Activated CD8-positive, alpha-beta memory T cell treated with anti-CD3 and anti-CD28 coated beads, Interleukin-2, amount 50 U/mL, for 1 hour (primary cell): ENCODE data around the gene AFAP1.

Experiments used
- DNase-seq: peaks from one replicate; pipeline ENCODE4 v3.0.0-alpha.2; 2020; ENCODE audit errors: extremely low read depth

The AFAP1 gene

GRCh38 chr4:7739077-7739917 is 200.4 kb downstream of the AFAP1 start:
- no peak for DNase-seq

- DNase-seq = no peak
These were observed 201.1 kb downstream of the AFAP1 start for GRCh38 chr4:7738458-7739076.

DNA sequence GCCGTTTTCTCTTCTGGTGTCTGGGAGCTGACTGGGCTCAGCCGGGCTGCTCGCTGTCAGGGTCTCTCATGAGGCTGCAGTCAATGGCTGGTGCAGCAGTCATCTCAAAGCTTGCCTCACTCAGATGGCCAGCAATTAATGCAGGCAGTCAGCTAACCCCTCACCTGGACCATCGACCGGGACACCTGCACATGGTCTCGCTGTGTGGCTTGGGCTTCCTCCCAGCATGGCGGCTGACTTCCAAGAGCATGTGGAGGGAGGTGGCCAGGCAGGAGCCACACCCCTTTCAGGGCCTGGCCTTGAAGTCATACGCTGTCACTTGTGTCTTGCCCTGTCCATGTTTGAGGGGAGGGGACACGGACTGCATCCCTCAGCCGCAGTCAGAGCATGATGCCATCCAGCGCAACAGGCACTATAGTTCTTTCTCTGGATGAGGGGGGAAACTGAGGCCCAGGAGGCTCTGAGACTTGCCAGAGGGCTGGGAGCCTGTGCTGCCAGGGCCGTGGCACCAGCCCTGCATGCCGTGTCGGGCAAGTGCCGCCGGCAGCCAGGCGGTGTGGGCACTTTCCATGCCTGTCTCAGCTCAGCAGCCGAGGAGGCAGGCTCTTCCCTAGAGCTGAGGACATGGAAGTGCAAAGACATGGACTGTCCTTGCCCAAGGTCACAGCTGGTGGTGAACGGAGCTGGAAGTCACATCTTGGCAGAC is 201.8 kb downstream of the AFAP1 start:
- DNase-seq = no peak

GRCh38 chr4:7737268-7737645 is 202.4 kb downstream of the AFAP1 start:
- DNase-seq = no peak

DNA sequence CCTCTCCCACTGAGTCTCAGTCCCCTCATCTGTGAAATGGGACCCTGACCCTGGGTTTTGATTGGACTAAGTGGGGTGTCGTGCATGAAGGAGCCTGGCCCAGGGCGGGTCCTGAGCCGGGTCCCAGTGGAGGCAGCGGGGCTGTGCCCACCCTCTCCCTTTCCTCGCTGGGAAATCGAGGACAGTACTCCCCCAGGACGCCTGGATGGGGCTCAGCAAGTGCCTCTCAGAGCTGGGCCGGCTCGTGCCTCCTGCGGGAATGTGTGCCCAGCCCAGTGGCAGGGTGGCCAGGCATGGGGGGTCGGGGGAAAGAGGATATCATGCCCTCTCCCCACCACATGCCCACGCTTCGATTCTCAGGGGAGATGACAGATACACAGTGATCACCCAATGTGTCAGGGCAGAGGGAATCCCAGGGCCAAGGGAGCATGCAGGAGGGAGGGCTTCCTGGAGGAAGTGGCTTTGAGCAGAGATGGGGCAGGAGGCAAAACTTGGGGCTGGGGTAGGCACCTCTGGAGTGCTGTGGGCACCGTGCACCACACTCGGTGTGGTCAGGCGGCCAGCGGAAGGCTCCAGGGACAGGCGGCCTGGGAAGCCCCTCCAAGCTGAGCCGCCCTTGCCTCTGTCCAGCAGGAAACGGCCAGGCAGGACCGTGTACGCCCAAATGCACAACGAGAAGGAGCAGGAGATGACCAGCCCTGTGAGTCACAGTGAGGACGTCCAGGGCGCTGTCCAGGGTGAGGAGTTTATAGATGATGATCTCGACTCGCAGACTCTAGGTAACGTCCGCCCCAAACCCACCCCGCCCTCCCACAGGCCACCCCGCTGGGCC is 203.0 kb downstream of the AFAP1 start:
- no peak for DNase-seq

DNA sequence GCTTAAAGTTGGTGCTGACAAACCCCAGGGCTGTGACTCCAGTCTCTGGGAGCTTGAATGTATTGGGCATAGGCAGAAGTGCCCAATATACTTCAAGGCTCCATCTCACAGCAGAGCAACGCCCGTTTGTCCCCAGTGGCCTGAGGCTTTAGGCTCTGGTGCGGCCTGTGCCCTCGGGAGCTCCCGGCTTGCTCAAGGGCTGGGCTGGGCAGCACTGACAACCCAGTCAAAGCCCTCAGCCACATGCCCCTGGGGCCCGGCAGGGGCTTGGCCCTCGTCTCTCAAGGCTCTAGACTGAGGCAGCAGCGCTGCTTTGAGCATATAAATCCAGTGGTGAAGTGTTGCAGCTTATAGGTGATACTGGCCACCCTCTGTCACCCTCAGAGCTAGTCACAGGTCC is 203.7 kb downstream of the AFAP1 start:
- DNase-seq = no peak

DNA sequence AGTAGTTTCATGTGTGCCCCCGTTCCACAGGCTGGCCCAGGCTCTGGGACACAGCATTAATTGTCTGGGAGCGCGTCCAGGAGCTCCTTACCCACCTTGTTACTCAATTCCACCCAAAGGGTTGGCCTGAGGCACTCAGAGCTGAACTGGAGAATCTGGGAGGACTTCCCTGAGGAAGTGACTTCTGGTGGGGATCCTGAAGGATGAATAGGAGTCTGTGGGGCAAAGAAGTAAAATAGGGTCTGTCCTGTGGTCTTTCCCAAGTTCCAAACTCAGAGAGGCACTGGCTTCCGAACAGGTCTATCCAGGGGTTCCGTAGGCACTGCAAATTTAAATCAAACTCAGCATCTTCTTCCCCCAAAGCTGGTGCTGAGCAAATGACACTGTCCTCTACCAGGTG is 204.3 kb downstream of the AFAP1 start:
- DNase-seq = no peak

- no peak for DNase-seq
These were observed 204.9 kb downstream of the AFAP1 start for GRCh38 chr4:7734651-7735260.

- no peak for DNase-seq
These were observed 205.6 kb downstream of the AFAP1 start for GRCh38 chr4:7733801-7734650.

DNA sequence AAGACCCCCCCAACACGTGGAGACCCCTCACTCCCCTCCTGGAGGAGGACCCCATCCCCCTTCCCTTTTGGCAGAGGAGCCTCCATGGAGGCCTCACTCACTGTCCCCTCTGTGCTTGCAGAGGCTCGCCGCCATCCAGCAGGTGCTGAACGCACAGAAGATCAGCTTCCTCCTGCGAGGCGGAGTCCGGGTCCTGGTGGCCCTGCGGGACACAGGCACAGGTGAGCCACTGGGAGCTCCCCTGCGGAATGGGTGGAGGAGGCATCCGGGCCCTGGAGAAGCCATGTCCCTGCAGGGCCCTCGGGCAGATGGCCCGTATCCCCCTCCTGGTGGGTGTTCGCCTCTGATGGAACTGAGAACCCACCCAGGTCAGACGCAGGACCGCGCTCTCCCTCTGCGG is 206.5 kb downstream of the AFAP1 start:
- DNase-seq = no peak

GRCh38 chr4:7732263-7732662 is 207.4 kb downstream of the AFAP1 start:
- no peak for DNase-seq

- DNase-seq = no peak
These were observed 208.2 kb downstream of the AFAP1 start for GRCh38 chr4:7731437-7731836.

DNA sequence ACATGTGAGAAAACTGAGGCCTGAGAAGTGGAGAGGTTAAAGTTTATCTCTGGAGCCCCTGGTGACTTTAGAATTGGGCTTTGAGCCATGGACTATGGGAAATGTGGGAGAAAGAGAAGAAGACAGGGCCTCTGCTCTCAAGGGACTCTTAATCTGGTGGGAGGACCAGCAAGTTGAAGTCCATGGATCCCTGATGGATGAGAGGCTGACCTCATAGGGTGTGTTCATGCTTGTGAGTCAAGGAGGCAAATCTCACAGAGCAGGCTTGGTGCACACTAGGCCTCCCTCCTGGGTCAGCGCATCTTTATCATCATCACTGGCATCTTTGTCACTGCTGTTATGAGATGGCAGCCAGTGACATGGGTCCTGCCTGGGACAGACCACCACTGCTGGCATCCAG is 211.9 kb downstream of the AFAP1 start:
- no peak for DNase-seq

DNA sequence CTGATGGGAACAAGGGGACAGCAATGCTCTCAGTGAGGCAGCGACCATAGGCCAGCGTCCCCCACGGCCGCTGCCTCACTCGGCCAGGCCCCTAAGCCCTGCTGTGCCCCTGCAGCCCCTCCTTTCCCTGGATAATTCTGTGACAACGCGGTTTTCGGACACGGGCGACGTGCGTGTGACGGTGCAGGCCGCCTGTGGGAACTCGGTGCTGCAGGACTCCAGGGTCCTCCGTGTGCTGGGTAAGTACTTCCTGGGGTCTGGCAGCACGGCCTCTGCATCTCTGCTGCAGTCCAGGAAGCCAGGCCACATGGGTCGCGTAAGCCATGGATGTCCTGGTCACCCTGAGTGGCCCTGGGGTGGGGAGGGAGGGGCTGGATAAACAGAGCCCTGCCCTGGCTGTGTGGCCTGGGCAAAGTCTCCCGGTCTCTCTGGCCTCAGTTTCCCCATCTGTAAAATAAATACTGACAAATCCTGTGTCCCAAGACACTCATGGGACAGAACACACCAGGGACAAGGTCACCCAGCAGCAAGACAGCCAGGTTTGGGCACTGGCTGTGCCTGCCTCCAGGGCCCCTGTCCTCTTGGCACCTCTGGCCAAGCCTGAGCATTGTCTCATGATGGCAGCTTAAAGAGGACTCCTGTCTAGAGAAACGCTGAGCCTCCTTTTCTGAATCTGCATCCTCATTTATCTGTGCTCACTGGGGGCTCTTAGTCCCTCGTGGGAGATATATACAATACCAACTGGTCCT is 212.8 kb downstream of the AFAP1 start:
- DNase-seq = no peak

GRCh38 chr4:7725951-7726350 is 213.7 kb downstream of the AFAP1 start:
- DNase-seq = no peak

DNA sequence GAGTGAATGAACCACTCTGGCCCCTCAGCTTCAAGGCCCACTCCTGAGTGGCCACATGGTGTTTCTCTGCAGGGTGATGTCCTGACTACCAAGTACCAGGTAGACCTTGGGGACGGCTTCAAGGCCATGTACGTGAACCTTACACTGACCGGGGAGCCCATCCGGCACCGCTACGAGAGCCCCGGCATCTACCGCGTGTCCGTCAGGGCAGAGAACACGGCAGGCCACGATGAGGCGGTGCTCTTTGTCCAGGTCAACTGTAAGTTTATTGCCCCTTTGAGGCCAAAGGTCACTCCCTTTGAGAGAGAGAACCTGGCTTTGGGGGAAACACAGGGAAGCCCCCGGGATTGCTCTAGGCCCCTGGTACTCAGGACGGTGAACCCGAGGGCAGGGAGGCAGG is 216.0 kb downstream of the AFAP1 start:
- no peak for DNase-seq

- no peak for DNase-seq
These were observed 216.8 kb downstream of the AFAP1 start for GRCh38 chr4:7722766-7723387.

GRCh38 chr4:7721984-7722551 is 217.6 kb downstream of the AFAP1 start:
- DNase-seq = no peak
